Measurements from ENCODE around the gene TRIM41.
"Not testable (repeated sequence)": the region's sequence is repeated elsewhere in the genome, so short reads cannot be mapped to it uniquely, and the experiment has no call there.

TRIM41 gene

GRCh38 chr5:181212080-181212479 is 11.0 kb upstream of the TRIM41 start:
- DNase-seq = no peak

GRCh38 chr5:181212934-181213333 is 10.1 kb upstream of the TRIM41 start:
- DNase-seq = no peak

GRCh38 chr5:181214249-181214648 is 8.8 kb upstream of the TRIM41 start:
- DNase-seq = not testable (repeated sequence)

- DNase-seq = no peak
Measured at GRCh38 chr5:181215997-181216989, 6.8 kb upstream of the TRIM41 start.

GRCh38 chr5:181217111-181217802 is 5.8 kb upstream of the TRIM41 start:
- DNase-seq = no peak

- DNase-seq = no peak
Measured at GRCh38 chr5:181217803-181218062, 5.3 kb upstream of the TRIM41 start.

- DNase-seq = no peak
Measured at GRCh38 chr5:181218795-181219124, 4.3 kb upstream of the TRIM41 start.

GRCh38 chr5:181219262-181220177 is 3.6 kb upstream of the TRIM41 start:
- DNase-seq = no peak

- no peak for DNase-seq
Measured at GRCh38 chr5:181220178-181220515, 2.9 kb upstream of the TRIM41 start.

- no peak for DNase-seq
Measured at GRCh38 chr5:181221105-181221791, 1.8 kb upstream of the TRIM41 start.

GRCh38 chr5:181221792-181222629 is 1.1 kb upstream of the TRIM41 start:
- no peak for DNase-seq

GRCh38 chr5:181222630-181223057 is 437 bp upstream of the TRIM41 start:
- no peak for DNase-seq

GRCh38 chr5:181223729-181224389 is 778 bp downstream of the TRIM41 start:
- no peak for DNase-seq

GRCh38 chr5:181224390-181225229 is 1.5 kb downstream of the TRIM41 start:
- DNase-seq = no peak

- DNase-seq = no peak
Measured at GRCh38 chr5:181229996-181230395, 6.9 kb downstream of the TRIM41 start.

GRCh38 chr5:181230551-181230950 is 7.5 kb downstream of the TRIM41 start:
- no peak for DNase-seq

GRCh38 chr5:181231432-181231831 is 8.4 kb downstream of the TRIM41 start:
- DNase-seq = no peak

- no peak for DNase-seq
Measured at GRCh38 chr5:181232593-181232992, 9.5 kb downstream of the TRIM41 start.

- no peak for DNase-seq
Measured at GRCh38 chr5:181233088-181233800, 10.2 kb downstream of the TRIM41 start.

All from NCI-H187 (cell line).